Stomach (tissue), 4 donors: ENCODE measurements around the gene DLGAP5.

Source experiments
- EP300 ChIP-seq: sonication (generic); formaldehyde crosslinking; IDR thresholded peaks from one replicate; pipeline ENCODE4 v1.6.1; 2017; ENCODE audit warnings: antibody characterized with exemption
- POLR2A ChIP-seq, 4 donors: fragments of 450-650 bp; IDR thresholded peaks; one replicate each; pipeline ENCODE4 v1.6.1; 2016; ENCODE audit warnings: antibody characterized with exemption in 4 of 4, control low read depth in 2 of 4, mild to moderate bottlenecking in 1 of 4, moderate library complexity in 1 of 4
- POLR2AphosphoS5 ChIP-seq, 3 donors: sonication (generic); formaldehyde crosslinking; IDR thresholded peaks; one replicate each; pipeline ENCODE4 v1.6.1; 2016; ENCODE audit warnings: antibody characterized with exemption in 3 of 3
- TF ChIP-seq, protein P1 (sequence below), 7 experiments: fragments of 450-650 bp in 4 of 7; fragments of 200-600 bp in 3 of 7; sonication (generic) in 3 of 7; IDR thresholded peaks; one replicate each; pipeline ENCODE4 v1.5.1; 2016 to 2019; ENCODE audit warnings: antibody characterized with exemption in 7 of 7, control low read depth in 2 of 7, mild to moderate bottlenecking in 1 of 7

DNA sequence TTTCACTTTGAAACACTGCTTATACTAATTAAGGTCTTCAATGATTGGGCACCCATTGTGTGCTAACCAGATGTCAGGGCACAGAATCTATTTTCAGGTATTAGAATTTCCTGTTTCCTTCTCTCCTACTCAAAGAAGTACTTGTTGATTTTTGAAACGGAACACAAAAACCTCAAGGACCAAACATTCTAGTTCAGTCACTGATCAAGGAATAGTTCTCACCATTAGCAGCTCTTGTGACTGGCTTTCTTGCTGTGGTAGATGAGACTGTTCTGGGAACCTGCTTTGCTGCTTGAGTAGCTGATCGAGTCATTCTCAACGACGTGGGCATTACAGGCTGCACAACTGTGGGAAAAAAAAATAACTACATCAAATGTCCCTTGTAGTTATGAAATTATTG, 11.0 kb downstream of the DLGAP5 start:
- TF ChIP-seq, protein P1, sequence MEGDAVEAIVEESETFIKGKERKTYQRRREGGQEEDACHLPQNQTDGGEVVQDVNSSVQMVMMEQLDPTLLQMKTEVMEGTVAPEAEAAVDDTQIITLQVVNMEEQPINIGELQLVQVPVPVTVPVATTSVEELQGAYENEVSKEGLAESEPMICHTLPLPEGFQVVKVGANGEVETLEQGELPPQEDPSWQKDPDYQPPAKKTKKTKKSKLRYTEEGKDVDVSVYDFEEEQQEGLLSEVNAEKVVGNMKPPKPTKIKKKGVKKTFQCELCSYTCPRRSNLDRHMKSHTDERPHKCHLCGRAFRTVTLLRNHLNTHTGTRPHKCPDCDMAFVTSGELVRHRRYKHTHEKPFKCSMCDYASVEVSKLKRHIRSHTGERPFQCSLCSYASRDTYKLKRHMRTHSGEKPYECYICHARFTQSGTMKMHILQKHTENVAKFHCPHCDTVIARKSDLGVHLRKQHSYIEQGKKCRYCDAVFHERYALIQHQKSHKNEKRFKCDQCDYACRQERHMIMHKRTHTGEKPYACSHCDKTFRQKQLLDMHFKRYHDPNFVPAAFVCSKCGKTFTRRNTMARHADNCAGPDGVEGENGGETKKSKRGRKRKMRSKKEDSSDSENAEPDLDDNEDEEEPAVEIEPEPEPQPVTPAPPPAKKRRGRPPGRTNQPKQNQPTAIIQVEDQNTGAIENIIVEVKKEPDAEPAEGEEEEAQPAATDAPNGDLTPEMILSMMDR (IDR thresholded peaks at IDR 0.05), result no peak
- TF ChIP-seq EP300 (no peak), POLR2A (IDR thresholded peaks at IDR 0.05) (no peak), POLR2AphosphoS5 (IDR thresholded peaks at IDR 0.05) (no peak)
